Measurements from ENCODE around the gene ABCB8.
A peak's percentile ranks its signal among the peaks of the same experiment; 100 is the strongest.
"Not testable (repeated sequence)": the region's sequence is repeated elsewhere in the genome, so short reads cannot be mapped to it uniquely, and the experiment has no call there.

The ABCB8 gene

DNA sequence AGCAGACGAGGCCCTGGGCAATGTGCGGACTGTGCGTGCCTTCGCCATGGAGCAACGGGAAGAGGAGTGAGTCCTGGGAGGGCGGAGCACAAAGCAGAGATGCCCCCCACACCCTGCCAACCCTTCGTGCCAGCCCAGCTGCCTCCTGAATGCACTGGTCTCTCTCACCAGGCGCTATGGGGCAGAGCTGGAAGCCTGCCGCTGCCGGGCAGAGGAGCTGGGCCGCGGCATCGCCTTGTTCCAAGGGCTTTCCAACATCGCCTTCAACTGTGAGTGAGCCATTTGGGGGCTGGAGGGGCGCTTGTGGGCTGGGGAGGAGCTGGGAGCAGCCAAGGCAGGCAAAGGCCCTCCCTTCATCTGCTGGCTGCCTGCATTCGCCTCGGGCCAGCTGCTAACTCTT, 7.7 kb downstream of the ABCB8 start:
- no peak for DNase-seq

DNA sequence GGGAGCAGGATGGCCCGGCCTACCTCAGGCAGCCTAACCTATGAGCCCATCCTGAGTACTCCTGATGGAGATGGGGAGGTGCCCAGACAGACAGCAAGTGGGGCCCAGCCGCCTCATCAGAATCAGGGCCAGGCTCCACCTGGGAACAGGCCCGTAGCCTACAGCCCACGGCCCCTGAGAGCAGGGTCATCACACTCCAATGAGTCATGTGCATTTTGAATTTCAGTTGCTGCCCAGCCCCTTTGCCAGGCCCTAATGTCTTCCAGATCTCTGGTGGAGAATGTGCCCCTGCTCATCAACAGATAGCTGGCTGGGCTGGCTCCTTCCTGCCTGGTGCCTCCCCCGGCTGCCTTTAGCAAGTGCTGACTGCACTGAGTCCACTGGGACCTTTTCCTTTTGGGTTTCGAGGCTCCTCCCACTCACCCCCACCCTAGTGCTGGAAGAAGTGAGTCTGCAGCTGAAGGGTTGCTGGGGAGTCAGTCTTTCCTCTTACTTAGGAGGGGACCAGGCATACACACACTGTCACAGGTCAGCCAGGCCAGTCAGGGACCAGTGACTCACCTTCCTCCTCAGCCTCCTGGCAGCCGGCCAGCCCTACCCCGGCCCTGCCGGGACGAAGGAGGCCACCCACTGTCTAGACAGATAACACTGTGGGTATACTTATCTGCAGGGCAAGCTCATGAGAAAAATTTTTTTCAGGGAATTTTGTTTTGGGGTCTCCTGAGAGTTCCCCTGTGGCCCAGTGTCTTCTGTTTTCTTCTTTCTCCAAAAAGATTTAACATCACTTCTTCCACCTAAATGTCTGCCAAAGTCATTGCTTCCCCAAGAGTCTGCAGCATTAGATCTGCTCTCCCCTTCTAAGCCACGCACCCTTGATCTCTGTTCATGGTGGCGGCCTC, 10.9 kb downstream of the ABCB8 start:
- no peak for DNase-seq

DNA sequence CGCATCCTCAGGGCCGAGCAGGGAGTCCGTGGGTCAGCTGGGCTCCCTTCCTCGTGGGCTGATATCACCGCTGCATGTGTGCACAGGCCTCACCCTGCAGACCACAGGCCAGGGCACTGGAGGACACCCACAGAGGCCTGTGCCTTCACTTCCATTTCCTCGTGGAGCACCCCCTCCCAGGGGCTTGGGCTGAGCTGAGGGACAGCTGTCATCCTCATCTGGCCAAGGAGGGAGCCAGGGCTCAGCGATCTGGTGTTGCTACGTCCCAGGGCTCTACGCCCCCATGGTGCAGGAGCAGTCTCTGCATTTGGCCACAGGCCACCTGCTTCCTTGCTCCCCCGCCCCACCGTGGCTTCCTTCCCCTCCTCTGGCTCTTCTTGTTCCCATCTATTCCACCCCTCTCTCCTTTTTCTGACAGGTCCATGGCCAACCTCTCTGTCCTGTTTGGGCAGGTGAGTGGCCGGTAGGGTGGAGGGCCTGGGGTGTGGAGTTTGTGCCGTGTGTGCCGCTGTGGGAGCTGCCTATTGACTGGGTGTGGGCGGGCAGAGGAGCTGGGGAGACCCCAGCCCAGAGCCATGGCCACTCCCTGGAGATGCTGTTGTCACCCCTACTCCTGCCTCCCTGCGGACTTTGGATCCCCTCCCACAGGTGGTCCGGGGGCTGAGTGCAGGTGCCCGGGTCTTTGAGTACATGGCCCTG, 11.7 kb downstream of the ABCB8 start:
- DNase-seq, result no peak

- no peak for DNase-seq
Observed at GRCh38 chr7:151040616-151041375, 12.5 kb downstream of the ABCB8 start.

- DNase-seq, result not testable (repeated sequence)
Observed at GRCh38 chr7:151043449-151043848, 15.2 kb downstream of the ABCB8 start.

DNA sequence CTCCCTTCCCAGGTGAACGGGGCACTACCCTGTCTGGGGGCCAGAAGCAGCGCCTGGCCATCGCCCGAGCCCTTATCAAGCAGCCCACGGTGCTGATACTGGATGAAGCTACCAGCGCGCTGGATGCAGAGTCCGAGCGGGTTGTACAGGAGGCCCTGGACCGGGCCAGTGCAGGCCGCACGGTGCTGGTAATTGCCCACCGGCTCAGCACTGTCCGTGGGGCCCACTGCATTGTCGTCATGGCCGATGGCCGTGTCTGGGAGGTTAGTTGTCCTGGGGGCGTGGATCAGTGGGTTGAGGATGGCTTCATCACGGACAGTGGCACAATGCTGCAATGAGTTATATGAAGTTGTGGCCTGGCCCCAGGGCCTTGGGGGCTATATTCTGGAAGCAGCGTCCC, 15.7 kb downstream of the ABCB8 start:
- DNase-seq, result no peak

DNA sequence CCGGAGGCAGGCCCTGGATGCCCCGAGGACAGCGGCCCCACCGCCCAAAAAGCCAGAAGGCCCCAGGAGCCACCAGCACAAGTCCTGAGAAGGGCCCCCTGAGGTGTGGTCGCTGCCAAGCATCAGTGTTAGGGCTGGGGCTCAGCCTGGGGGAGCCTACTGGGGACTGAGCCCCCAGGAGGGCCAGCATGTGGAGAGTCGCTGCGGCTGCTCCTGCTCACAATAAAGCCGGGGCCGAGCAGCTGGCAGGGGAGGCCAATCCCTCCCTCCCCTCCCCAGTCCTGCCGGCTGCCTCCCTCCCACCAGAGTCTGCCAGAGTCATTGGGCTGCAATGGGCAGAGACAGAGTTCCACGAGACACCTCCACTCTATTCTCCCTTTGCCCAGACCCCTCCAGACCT, 17.0 kb downstream of the ABCB8 start:
- no peak for DNase-seq

- no peak for DNase-seq
Observed at GRCh38 chr7:151045967-151046366, 17.7 kb downstream of the ABCB8 start.

DNA sequence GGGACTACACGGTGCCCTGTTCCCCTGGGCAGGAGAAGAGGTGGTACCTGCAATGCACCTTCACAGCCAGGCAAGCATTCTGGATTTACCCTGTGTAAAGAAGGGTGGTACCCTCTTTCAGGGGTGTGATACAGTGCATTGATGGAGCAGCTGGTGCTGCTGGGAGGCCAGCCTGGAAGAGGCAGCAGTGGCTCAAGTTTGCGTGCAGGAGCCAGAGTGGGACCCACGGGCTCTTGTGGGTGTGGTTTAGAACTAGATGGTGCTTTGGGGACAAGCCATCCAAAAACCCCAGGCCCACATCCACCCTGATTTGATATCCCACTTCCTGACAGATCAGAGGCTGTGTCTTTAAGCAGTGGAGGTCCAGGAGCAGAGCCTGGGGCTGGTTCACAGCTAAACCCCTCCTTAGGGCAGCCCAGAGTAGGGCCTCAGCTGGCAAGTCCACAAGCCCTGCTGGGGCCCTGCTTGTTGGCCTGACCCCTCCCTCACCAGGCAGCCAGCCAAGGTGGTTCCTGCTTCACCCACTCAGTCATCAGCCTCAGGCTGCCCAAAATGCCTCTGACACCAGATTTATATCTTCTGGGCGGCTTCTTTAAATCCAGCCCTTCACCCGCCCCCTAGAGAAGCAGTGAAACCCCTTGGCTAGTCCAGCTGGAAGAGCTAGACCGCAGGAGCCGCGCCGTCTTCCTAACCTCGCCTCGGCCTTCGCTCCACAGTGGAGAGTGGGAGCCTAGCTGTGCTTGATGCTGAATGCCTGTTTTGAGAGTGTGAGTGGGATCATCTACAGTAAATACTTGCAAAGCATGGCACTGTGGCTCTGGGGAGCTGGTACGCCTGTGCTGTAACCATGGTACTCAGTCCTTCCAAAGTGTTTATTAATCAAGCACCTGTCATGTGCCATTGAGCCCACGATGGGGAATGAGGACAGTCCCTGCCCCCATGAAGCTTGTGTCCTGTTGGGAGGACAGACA, 18.6 kb downstream of the ABCB8 start:
- DNase-seq, result no peak

GRCh38 chr7:151047976-151048815, 19.9 kb downstream of the ABCB8 start, which contains the start of gene ASIC3:
TSS of gene ASIC3 (plus strand) at chr7:151048531. CDS start at chr7:151048886, 355 bp downstream.
- DNase-seq, result no peak

DNA sequence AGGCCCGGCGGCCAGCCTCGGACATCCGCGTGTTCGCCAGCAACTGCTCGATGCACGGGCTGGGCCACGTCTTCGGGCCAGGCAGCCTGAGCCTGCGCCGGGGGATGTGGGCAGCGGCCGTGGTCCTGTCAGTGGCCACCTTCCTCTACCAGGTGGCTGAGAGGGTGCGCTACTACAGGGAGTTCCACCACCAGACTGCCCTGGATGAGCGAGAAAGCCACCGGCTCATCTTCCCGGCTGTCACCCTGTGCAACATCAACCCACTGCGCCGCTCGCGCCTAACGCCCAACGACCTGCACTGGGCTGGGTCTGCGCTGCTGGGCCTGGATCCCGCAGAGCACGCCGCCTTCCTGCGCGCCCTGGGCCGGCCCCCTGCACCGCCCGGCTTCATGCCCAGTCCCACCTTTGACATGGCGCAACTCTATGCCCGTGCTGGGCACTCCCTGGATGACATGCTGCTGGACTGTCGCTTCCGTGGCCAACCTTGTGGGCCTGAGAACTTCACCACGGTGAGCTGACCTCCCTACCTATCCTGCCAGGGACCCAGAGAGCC, 20.7 kb downstream of the ABCB8 start:
- no peak for DNase-seq

DNA sequence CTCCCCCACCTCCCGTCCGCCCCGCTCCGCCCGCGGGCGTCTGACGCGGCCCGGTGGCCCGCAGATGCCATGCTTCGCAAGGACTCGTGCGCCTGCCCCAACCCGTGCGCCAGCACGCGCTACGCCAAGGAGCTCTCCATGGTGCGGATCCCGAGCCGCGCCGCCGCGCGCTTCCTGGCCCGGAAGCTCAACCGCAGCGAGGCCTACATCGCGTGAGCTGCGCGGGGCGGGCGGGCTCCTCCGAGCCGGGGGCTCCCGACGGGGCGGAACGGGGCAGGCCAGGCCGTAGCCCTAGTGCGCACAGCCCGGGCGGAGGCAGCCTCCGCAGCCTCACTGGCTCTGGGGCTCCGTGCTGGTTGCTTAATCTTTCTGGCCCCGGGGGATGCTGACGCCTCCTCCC, 22.9 kb downstream of the ABCB8 start:
- peak; percentile 87 for DNase-seq

DNA sequence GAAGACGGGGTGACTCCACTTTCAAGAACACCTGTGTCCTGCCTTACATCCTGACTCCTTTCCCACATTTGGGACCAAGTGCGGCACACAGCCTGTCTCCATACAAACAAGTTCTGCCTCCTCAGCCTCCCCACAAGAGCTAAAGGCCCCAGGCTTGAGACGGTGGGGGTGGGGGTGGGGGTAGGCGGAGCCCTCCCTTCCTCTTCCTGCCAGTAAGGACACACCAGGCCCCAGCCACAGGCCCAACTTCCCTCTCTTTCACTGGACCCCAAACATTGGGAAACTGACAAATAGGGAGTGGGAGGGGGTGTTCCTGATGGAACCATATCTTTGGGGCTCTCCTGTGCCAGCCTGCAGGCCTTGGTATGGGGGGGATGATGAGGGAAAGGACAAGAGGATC, 24.8 kb downstream of the ABCB8 start:
- DNase-seq, result no peak

GRCh38 chr7:151053751-151054150, 25.5 kb downstream of the ABCB8 start:
- no peak for DNase-seq

DNA sequence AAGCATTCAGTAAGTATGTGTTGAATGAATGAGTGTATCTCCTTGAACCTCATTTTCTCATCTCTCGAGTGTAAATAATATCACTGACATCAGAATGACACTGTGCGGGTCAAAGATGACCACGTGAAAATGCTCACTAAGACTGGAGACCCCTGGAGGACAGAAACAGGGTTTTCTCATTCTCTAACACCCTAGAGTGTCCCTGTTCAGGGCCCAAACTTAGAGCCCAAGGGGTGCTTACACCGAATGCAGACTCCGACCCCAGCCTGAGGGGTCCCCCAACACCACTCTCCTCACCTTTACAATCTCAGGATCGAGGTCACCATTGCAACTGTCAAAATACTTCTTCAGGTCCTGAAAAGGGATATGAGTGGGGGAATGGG, 28.0 kb downstream of the ABCB8 start:
- DNase-seq, result no peak

- no peak for DNase-seq
Observed at GRCh38 chr7:151056666-151057505, 28.6 kb downstream of the ABCB8 start.

- DNase-seq, result no peak
Observed at GRCh38 chr7:151057506-151057988, 29.3 kb downstream of the ABCB8 start, which contains the start of gene CDK5. TSS of gene CDK5 (minus strand) at chr7:151057897. CDS start at chr7:151057848, 49 bp downstream.

DNA sequence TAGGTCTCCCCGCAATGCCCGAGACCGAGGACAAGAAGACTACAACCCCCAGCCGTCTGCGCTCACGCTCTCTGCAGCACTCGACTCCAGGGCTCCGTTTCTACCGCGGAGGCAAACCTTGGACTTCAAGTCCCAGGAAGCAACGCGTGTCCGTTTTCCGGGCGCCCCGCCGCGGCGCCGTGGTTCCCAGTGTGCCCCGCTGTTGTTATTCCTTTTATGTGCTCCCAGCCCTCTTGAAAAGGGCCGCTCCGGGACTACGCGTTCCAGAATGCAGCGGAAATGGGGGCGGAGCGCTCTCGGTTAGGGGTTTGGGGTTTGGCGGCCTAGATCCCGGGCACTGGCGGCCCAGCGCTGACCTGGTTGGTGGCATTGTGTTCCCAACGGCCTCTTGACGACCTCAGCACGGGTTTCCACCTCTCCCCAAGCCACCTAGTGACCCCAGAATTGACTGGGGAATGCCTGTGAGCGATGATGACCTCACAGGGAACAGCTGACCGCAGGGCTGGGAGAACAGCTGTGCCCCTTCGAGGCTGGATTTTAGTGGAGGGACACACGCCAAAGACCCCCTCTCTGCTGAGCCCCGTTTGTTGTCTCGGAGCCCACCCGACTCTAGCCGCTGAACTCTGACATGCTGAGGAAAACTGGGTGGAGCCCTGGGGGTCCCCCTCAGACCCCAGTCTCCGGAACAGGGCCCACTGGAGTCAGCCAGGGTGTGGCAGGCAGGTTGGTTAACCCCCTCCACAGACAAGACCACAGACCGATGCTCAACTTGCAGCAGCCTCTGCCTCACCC, 29.9 kb downstream of the ABCB8 start:
- peak; percentile 99 for DNase-seq
